ENCODE measurements around the gene PLEK. TPM values are rescaled to one million over a fixed set of nuclear protein-coding genes. Genes with fewer than 3 reads are reported as not detected.

PLEK gene
- total and polyA plus RNA-seq, 9 of the 15 experiments (the other 6 are each of a cell fraction or from before 2014, with no cell fraction given): 0.14 to 1.2 (median 0.36) TPM

DNA sequence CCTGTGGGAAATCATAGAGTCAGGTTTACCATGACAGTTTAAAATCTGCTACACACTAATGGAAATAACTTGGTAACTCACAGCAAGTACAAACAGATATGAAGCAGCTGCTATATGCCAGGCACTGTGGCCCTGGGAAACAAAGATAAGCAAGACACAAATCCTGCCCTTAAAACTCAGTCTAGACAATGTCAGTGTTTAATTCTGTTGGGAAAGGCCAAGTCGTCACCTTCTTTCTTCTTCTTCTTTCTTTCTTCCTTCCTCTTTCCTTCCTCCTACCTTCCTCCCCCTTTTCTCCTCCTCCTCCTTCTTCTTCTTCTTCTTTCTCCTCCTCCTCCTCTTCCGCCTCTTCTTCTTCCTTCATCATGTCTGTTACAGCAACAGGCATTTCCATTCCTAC is 26.8 kb downstream of the PLEK start (continued):
- TF ChIP-seq, protein P1, sequence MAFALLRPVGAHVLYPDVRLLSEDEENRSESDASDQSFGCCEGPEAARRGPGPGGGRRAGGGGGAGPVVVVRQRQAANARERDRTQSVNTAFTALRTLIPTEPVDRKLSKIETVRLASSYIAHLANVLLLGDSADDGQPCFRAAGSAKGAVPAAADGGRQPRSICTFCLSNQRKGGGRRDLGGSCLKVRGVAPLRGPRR (CRISPR knock-in tag; IDR thresholded peaks at IDR 0.05): no peak
- 0 out of 2 replicates have a peak, but pooled peaks have one; percentile 13 for TF ChIP-seq BCOR (IDR thresholded peaks at IDR 0.05)
- TF ChIP-seq MEF2D (tag; conservative IDR thresholded peaks at IDR 0.05; ENCODE audit: low read depth): no peak
- no peak for TF ChIP-seq KAT2B (IDR thresholded peaks at IDR 0.05; ENCODE audit: low read depth, low read length)
- TF ChIP-seq MTA3 (IDR thresholded peaks at IDR 0.05; ENCODE audit: borderline replicate concordance): no peak
- no peak; a peak in 1 of 4 replicates for TF ChIP-seq ARNT (IDR thresholded peaks at IDR 0.05)
- no peak for TF ChIP-seq ZZZ3 (IDR thresholded peaks at IDR 0.05)
- no peak for TF ChIP-seq HMGN3 (IDR thresholded peaks at IDR 0.05; ENCODE audit: borderline replicate concordance, extremely low read depth, insufficient read length, low read depth, low read length)
- TF ChIP-seq EZH2 (IDR thresholded peaks at IDR 0.05; ENCODE audit: borderline replicate concordance, low read depth, low read length): no peak
- TF ChIP-seq SP1 (CRISPR knock-in tag; IDR thresholded peaks at IDR 0.05): no peak
- TF ChIP-seq ID3 (CRISPR knock-in tag; IDR thresholded peaks at IDR 0.05): no peak
- TF ChIP-seq ID3 (tag; IDR thresholded peaks at IDR 0.05): no peak
- TF ChIP-seq NCOA6 (IDR thresholded peaks at IDR 0.05): no peak
- no peak for TF ChIP-seq E2F3 (CRISPR knock-in tag; IDR thresholded peaks at IDR 0.05)
- TF ChIP-seq, protein P2, sequence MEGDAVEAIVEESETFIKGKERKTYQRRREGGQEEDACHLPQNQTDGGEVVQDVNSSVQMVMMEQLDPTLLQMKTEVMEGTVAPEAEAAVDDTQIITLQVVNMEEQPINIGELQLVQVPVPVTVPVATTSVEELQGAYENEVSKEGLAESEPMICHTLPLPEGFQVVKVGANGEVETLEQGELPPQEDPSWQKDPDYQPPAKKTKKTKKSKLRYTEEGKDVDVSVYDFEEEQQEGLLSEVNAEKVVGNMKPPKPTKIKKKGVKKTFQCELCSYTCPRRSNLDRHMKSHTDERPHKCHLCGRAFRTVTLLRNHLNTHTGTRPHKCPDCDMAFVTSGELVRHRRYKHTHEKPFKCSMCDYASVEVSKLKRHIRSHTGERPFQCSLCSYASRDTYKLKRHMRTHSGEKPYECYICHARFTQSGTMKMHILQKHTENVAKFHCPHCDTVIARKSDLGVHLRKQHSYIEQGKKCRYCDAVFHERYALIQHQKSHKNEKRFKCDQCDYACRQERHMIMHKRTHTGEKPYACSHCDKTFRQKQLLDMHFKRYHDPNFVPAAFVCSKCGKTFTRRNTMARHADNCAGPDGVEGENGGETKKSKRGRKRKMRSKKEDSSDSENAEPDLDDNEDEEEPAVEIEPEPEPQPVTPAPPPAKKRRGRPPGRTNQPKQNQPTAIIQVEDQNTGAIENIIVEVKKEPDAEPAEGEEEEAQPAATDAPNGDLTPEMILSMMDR (IDR thresholded peaks at IDR 0.05 in 2 of 3, conservative IDR thresholded peaks at IDR 0.05 in 1 of 3; ENCODE audit: insufficient read depth in 2 of 3, low read depth in 1 of 3, low read length in 3 of 3): no peak
- no peak for TF ChIP-seq ZNF24 (IDR thresholded peaks at IDR 0.05)
- TF ChIP-seq RBM22 (IDR thresholded peaks at IDR 0.05; ENCODE audit: low read depth, low read length, poor library complexity, severe bottlenecking): no peak
- 0 out of 2 replicates have a peak, but pooled peaks have one; percentile 36 for TF ChIP-seq HNRNPL (IDR thresholded peaks at IDR 0.05; ENCODE audit: low read depth, low read length)
- no peak for TF ChIP-seq ZNF354B (CRISPR knock-in tag; IDR thresholded peaks at IDR 0.05)
- TF ChIP-seq CBX8 (IDR thresholded peaks at IDR 0.05; ENCODE audit: borderline replicate concordance, extremely low read depth, low read depth, low read length, poor library complexity, severe bottlenecking): no peak
- TF ChIP-seq ZNF121 (CRISPR knock-in tag; conservative IDR thresholded peaks at IDR 0.05): no peak
- no peak for TF ChIP-seq CC2D1A (IDR thresholded peaks at IDR 0.05)
- TF ChIP-seq HDAC3 (IDR thresholded peaks at IDR 0.05; ENCODE audit: borderline replicate concordance, partially characterized antibody): peak; percentile 79
- TF ChIP-seq ARHGAP35 (IDR thresholded peaks at IDR 0.05; ENCODE audit: partially characterized antibody): peak; percentile 34
- no peak for TF ChIP-seq SETDB1 (IDR thresholded peaks at IDR 0.05; ENCODE audit: low read length)
- TF ChIP-seq ZNF408 (CRISPR knock-in tag; IDR thresholded peaks at IDR 0.05; ENCODE audit: low read depth): no peak
- TF ChIP-seq, protein P3, sequence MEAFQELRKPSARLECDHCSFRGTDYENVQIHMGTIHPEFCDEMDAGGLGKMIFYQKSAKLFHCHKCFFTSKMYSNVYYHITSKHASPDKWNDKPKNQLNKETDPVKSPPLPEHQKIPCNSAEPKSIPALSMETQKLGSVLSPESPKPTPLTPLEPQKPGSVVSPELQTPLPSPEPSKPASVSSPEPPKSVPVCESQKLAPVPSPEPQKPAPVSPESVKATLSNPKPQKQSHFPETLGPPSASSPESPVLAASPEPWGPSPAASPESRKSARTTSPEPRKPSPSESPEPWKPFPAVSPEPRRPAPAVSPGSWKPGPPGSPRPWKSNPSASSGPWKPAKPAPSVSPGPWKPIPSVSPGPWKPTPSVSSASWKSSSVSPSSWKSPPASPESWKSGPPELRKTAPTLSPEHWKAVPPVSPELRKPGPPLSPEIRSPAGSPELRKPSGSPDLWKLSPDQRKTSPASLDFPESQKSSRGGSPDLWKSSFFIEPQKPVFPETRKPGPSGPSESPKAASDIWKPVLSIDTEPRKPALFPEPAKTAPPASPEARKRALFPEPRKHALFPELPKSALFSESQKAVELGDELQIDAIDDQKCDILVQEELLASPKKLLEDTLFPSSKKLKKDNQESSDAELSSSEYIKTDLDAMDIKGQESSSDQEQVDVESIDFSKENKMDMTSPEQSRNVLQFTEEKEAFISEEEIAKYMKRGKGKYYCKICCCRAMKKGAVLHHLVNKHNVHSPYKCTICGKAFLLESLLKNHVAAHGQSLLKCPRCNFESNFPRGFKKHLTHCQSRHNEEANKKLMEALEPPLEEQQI (IDR thresholded peaks at IDR 0.05): no peak
